Mononuclear cell (primary cell): ENCODE measurements around the gene IL25. TPM values are rescaled to one million over a fixed set of nuclear protein-coding genes. Genes with fewer than 3 reads are reported as not detected.
"Not testable (repeated sequence)": the region's sequence is repeated elsewhere in the genome, so short reads cannot be mapped to it uniquely, and the experiment has no call there.

Source experiments
- H3K27me3 ChIP-seq: 2 replicates; pipeline ENCODE4 v1.6.0; 2011; ENCODE audit warnings: low read length, control low read depth; ENCODE audit not compliant: insufficient read depth
- H3K4me1 ChIP-seq: 2 replicates; pipeline ENCODE4 v1.5.1; 2011; ENCODE audit warnings: mild to moderate bottlenecking, low read length, control low read depth; ENCODE audit not compliant: insufficient read depth
- H3K4me3 ChIP-seq: 2 replicates; pipeline ENCODE4 v1.5.1; 2011; ENCODE audit warnings: mild to moderate bottlenecking, low read length, moderate library complexity
- H3K9me3 ChIP-seq: 2 replicates; pipeline ENCODE4 v1.5.1; 2011; ENCODE audit warnings: low read depth, mild to moderate bottlenecking, control low read depth, low read length
- total RNA-seq: library from RNA; depleted of rRNA; stranded (reverse); fragments of >200 nt; gene quantifications from one replicate; pipeline ENCODE4 v1.2.3, GENCODE V29; 2012

Gene IL25
- not detected for total RNA-seq

- H3K27me3 ChIP-seq: peaks cover 2% of the 10 kb centered on the region
- no peaks in the 10 kb centered on the region for H3K9me3 ChIP-seq
- H3K4me3 ChIP-seq: no peak within 1 kb of the TSS
- no peaks in the 10 kb centered on the region for H3K4me1 ChIP-seq
Observed at GRCh38 chr14:23372509-23372908, at the start of gene IL25. Gene IL25, plus strand, starts transcription at chr14:23372809.

DNA sequence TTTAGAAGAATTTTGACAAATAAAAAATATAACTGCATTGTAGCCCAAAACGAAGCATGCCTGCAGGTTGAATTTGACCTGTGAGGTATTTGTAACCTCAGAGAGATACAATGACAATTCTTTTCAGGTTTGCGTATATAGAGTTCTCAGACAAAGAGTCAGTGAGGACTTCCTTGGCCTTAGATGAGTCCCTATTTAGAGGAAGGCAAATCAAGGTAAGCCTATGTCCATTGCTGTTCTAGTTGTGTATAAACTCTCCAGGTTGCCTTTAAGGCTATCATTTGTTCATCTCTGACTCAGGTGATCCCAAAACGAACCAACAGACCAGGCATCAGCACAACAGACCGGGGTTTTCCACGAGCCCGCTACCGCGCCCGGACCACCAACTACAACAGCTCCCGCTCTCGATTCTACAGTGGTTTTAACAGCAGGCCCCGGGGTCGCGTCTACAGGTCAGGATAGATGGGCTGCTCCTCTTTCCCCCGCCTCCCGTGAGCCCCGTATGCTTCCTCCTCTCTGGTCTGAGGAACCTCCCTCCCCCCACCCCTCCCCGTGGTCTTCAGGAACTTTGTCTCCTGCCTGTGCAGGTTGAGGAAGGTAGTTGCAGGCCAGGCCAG lies 48.7 kb upstream of the IL25 start:
- Histone ChIP-seq H3K4me1 (peaks cover 33% of the 10 kb centered on the region), H3K27me3 (no peaks in the 10 kb centered on the region), H3K4me3 (no peak overlapping the region), H3K9me3 (no peaks in the 10 kb centered on the region)

DNA sequence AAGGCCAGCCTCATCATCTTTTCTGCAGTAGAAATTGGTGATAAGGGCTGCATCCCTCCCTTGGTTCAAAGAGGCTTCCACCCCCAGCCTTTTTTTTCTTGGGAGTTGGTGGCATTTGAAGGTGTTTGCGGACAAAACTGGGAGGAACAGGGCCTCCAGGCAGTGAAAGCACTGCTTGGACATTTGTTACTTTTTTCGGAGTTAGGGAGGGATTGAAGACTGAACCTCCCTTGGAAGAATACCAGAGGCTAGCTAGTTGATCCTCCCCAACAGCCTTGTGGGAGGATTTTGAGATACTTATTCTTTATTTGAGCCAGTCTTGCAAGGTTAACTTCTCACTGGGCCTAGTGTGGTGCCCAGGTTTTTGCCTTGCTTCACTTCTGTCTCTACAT lies 48.2 kb upstream of the IL25 start:
- Histone ChIP-seq H3K9me3 (no peaks in the 10 kb centered on the region), H3K4me3 (no peak overlapping the region), H3K4me1 (peaks cover 33% of the 10 kb centered on the region), H3K27me3 (no peaks in the 10 kb centered on the region)

DNA sequence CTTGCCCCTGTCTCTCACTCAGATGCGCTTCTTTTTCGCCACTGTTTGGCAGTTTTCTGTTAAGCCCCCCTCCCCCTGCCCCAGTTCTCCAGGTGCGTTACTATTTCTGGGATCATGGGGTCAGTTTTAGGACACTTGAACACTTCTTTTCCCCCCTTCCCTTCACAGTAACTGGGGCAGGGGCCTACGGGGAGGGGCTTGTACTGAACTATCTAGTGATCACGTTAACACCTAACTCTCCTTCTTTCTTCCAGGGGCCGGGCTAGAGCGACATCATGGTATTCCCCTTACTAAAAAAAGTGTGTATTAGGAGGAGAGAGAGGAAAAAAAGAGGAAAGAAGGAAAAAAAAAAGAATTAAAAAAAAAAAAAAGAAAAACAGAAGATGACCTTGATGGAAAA lies 47.6 kb upstream of the IL25 start:
- Histone ChIP-seq H3K9me3 (no peaks in the 10 kb centered on the region), H3K4me1 (peaks cover 30% of the 10 kb centered on the region), H3K27me3 (no peaks in the 10 kb centered on the region), H3K4me3 (no peak overlapping the region)

DNA sequence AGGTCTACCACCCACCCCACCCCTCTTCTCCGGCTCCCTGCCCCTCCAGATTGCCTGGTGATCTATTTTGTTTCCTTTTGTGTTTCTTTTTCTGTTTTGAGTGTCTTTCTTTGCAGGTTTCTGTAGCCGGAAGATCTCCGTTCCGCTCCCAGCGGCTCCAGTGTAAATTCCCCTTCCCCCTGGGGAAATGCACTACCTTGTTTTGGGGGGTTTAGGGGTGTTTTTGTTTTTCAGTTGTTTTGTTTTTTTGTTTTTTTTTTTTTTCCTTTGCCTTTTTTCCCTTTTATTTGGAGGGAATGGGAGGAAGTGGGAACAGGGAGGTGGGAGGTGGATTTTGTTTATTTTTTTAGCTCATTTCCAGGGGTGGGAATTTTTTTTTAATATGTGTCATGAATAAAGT lies 46.9 kb upstream of the IL25 start:
- H3K9me3 ChIP-seq, H3K27me3 ChIP-seq, H3K4me3 ChIP-seq: not testable (repeated sequence)

GRCh38 chr14:23326491-23327332 lies 45.9 kb upstream of the IL25 start:
- H3K4me1 ChIP-seq: peaks cover 23% of the 10 kb centered on the region
- H3K27me3 ChIP-seq: no peaks in the 10 kb centered on the region
- no peaks in the 10 kb centered on the region for H3K9me3 ChIP-seq
- no peak overlapping the region for H3K4me3 ChIP-seq

More for the DNA sequence above, 46.9 kb upstream of the IL25 start:
- peaks cover 23% of the 10 kb centered on the region for H3K4me1 ChIP-seq

DNA sequence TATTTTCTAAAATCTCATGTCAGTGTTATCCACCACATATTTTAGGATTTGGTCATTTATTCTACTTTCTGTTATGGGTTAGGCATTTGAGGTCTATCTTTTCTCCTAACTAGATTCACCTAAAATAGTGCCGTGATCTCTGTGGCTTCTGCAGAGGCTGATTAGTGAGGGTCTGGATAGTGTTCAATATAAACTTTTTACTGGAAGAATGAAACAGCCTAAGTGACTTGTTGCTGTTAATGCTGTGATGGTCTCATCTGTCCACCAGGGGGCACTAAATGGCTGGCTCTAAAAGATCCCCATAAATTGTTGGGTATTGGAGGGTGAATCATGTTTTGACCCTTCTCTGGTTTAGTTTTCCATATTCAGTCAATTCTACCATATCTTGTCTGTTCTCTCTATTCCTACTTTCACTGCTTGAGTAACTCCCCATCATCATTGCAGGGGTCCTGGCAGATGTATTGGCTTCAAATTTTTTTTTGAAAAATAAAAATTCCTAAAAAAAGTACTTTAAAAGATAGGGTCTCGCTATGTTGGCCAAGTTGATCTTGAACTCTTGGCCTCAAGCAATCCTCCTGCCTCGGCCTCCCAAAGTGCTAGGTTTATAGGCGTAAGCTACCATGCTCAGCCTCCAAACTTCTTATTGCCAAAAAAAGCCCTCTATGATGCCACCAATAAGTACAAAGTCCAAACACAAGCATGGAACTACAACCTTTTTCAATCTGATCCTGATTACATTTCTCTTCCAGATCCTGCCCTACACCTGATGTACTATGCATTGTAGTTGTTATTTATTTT lies 44.5 kb upstream of the IL25 start:
- no peaks in the 10 kb centered on the region for H3K9me3 ChIP-seq
- peaks cover 10% of the 10 kb centered on the region for H3K4me1 ChIP-seq
- H3K4me3 ChIP-seq: no peak overlapping the region
- H3K27me3 ChIP-seq: no peaks in the 10 kb centered on the region

- Histone ChIP-seq H3K9me3 (peaks cover 10% of the 10 kb centered on the region), H3K27me3 (peaks cover 7% of the 10 kb centered on the region), H3K4me3 (no peak overlapping the region), H3K4me1 (no peaks in the 10 kb centered on the region)
Observed at GRCh38 chr14:23335623-23336022, 37.0 kb upstream of the IL25 start.

DNA sequence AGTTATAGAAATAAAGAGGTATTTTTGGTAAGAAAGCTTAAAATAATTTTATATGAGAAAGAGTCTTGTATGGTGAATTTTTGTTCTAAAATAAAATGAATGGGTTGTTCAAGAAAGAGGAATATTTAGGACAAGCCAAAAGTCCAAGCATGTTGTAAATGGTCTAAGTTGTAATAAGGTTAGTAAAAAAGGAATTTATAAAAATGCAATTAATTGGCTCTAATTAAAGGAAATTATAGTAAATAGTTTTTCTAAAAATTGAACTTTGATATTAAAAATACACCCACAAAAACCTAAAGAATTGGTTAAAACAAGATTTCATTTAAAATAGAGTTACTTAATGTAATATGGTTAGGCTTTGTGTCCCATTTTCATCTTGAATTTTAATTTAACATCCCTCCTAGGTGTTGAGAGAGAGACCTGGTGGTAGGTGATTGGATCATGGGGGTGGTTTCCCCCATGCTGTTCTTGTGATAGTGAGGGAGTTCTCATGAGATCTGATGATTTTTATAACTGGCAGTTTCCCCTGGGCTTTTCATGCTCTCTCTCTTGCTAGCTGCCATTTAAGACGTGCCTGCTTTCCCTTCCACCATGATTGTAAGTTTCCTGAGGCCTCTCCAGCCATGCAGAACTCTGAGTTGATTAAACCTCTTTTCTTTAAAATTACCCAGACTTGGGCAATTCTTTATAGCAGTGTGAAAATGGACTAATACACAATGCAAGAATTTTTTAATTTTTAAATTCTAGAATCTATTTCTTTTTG lies 32.9 kb upstream of the IL25 start:
- peaks cover 11% of the 10 kb centered on the region for H3K27me3 ChIP-seq
- no peak overlapping the region for H3K4me3 ChIP-seq
- peaks cover 10% of the 10 kb centered on the region for H3K9me3 ChIP-seq
- H3K4me1 ChIP-seq: no peaks in the 10 kb centered on the region

DNA sequence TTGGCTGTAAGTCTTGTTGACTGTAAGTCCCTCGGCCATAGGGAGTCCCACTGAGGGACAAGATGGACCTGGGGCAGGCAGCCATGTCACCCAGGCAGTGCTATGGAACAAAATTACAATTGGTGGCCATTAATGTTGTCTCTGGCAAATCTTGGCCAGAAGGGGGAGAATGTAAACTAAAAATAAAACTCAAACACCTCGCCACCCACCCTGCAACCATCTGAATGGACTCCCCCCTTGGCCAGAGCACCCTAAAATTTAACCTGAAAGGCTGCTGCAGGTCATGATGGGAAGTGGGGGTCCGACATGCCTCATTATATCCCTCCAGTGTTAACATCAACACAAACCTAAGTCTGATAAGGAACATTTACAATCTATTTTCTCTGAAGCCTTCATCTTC lies 28.1 kb upstream of the IL25 start:
- Histone ChIP-seq H3K27me3 (peaks cover 6% of the 10 kb centered on the region), H3K4me1 (no peaks in the 10 kb centered on the region), H3K4me3 (no peak overlapping the region), H3K9me3 (peaks cover 6% of the 10 kb centered on the region)

DNA sequence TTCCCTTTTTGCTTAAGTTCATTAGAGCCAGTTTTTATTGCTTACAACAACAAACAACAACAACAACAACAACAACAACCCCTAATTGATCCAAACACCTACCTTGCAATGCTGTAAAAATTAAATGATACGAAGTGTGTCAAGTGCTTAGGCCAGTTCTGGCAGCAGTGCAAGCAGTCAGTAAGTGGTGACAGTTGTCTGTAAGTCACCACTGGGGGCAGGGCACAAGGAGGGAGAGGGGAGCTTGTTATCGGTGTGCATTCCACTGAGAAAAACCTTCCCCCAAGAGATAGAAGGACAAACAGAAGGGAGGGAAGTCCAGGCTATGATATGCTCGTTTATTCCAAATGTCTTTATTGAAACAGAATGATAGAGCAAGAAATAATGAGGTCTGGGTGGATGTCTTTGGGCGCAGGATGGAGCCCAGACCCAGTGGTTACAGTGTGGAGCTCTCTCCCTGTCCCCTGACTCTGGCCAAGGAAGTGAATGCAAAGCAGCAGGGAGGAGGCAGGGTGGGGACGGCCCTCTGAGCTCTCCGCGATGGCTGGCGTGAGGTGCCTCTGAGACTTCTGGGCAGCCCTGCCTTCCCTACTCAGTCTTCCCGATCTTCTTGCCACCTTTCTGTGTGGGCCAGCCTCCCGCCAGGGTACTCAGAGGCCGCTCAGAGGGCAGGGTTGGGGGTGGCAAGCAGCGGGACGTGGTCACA lies 26.5 kb upstream of the IL25 start:
- Histone ChIP-seq H3K4me1 (no peaks in the 10 kb centered on the region), H3K4me3 (no peak overlapping the region), H3K27me3 (peaks cover 13% of the 10 kb centered on the region), H3K9me3 (no peaks in the 10 kb centered on the region)

DNA sequence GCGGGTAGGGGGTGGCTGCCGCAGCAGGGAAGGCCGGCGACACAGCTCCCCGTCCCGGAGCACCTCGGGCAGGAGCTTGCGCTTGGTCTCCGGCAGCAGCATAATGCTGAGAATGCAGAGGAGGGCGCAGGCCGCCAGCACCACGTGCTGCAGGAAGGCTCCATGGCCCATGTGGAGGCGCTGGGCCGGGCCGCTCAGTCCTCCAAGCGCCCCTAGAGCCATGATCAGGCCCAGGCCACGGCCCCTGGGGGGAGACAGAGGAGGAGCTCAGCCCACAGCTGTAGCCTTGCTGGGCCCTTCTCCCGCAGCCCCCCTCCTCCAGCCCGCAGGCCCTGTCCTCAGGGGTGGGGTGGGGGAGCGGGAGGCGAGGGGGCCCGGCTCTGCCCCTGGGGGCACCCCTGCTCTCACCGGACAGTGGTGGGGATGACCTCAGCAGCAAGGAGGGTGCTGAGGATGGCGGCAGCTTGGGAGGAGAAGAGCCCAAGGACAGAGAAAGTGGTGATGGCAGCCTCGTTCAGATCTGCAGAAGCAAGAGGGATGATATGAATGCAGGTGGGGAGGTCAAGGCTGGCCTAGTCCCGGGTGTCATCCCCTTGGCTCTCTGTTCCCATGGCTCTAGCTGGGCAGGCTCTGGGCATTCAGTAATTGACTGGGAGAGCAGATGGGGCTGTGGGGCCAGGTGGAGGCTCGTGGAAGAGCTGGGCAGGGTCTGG lies 25.8 kb upstream of the IL25 start:
- no peaks in the 10 kb centered on the region for H3K9me3 ChIP-seq
- H3K27me3 ChIP-seq: peaks cover 16% of the 10 kb centered on the region

DNA sequence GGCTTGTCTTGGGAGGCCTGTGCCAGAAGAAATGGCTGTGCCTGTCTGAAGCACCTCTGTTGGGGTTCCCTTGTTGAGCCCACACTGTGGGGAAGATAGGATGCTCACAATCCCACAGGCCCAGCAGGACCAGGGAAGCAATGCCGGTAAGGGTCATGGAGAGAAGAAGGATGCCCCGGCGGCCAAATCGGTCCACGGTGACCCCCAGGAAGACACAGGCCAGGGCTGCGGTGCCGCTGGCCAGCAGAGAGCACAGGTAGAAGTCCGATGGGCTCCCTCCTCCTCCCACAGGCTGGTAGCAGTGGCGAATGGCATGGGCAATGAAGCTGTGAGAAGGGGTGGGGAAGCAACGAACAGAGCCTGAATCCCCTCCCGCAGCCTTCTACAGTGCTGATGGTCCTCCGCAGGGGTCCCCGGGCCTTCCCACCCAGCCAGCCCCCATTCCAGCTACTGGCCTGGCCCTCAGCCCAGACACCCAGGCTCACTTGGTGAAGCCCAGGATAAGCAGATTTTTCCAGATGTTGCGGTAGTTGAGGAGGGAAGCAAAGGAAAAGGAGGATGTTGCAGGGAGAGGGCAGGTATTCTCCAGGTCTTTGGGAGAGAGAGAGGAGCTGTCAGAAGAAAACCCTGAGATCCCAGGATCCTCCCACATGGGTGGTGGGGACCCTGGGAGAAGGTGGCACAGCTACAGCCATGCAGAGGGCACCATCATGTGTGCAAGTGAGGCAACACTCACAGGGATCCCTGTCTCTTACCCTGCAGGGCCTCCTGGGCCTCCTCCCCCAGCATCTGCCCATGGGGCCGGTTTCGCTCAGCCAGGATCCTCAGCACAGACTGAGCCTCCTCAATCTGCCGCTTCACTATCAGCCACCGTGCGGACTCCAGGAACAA lies 25.0 kb upstream of the IL25 start:
- H3K4me3 ChIP-seq: no peak overlapping the region
- peaks cover 22% of the 10 kb centered on the region for H3K27me3 ChIP-seq
- peaks cover 8% of the 10 kb centered on the region for H3K4me1 ChIP-seq
- H3K9me3 ChIP-seq: no peaks in the 10 kb centered on the region

More for the DNA sequence above, 25.8 kb upstream of the IL25 start:
- H3K4me1 ChIP-seq: peaks cover 3% of the 10 kb centered on the region
- H3K4me3 ChIP-seq: no peak overlapping the region
